Activated CD4-positive, alpha-beta T cell treated with anti-CD3 and anti-CD28 coated beads, Interleukin-2, amount 50 U/mL, for 4 hours (primary cell): ENCODE data around the gene PLA2G4E.

Experiments
- DNase-seq, 2 experiments: peaks; one replicate each; pipeline ENCODE4 v3.0.0-alpha.2; 2020

The PLA2G4E gene

DNA sequence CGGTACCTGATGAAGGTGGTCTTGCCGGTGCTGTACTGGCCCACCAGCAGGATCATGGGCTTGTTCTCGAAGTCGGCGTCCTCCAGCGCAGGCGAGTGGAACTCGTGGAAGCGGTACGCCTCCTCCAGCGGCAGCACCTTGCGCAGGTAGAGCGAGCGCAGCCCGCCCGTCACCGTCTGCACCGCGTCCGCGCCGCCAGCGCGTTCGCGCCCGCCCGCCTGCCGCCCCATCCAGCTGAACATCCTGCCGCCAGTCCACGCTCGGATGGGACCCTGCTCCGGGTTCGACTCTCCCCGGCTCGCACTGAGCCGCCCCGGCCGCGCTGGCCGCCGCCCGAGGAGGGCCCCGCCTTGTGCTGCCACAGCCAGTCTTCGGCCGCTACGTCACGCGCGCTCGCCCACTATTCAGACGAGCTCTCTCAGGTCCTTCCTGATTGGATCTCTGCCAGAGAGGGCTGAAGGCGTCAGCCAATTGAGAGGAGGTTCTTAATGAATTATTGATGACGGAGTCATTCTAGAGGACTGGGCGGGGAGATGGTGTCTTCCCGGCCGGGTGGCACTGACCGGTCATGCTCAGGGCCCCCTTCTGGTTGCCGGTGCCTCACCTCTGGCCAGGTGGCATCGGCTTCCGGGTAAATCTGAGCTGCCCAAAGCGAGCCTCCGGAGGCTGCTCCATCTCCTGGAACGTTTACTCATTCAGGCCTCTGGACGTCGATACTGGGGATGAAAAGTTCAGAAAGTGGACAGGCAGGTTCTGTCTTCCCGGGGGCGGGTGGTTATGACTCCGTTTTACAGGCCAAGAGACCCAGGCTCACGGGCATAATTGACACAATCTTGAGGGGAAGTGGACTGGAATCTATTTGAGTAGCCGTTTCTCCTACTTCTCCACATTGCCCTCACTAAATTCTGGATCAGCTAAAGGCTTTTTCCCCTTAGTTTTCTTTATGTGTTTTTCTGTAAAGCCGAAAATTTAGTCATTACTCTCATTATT, 48.3 kb downstream of the PLA2G4E start, which contains the start of gene EHD4:
TSS of gene EHD4 (minus strand) at position 305 of the 990 bp plus-strand sequence. CDS start at position 242, 63 bp downstream.
- peak; percentile 91 to 92 for DNase-seq

DNA sequence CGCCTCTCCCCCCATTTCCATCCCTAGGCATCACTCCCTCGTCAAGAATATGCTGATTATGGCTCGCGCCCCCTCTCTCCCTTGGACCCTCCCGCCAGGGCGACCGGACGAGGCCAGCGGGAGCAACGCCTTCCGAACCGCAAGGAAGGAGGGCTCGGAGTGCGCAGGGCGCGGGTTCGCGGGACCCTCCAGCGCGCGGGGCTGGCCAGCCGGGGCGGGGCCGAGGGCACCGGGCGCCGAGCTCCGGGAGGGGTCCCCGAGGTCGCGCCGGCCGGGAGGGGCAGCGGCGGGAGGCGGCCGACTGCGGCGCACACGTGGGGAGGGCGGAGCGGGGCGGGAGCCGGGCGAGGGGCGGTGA, 49.0 kb downstream of the PLA2G4E start:
- no peak for DNase-seq

DNA sequence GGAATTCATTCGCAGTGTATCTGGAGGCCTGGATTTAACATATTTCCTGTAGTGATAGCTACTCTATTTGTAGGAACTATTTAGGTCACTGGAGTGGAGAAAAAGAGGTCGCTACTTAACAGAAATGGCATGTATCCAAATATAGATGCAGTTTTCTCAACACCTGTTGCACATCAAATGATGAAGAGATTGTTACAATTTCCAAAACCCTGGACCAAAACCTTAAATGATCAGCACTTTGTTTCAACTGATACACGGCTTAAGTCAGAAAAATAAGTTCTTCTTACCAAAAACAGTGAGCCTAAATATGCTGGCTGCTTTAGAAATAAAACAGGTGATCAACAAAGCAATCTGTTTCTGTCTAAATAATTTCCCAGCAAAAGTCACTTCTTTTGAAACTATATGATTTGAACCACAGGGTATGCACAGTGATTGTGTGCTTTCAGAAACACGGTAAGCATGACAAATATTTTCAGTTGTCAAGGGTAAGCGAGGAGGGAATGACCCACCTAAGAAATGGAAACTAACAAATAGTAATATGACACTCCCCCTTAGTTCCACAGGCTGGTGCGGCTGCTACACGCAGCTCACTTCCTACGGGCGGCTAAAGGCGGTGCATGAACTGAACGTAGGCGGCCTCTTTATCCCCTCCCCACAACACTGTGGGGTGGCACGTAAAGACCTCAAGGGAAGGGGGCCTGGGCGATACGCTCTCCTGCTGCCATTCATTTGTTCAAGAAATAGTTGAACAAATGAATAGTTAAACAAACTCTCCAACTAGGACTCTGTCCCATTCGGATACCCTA, 49.5 kb downstream of the PLA2G4E start:
- DNase-seq: peak; percentile 72 to 74

DNA sequence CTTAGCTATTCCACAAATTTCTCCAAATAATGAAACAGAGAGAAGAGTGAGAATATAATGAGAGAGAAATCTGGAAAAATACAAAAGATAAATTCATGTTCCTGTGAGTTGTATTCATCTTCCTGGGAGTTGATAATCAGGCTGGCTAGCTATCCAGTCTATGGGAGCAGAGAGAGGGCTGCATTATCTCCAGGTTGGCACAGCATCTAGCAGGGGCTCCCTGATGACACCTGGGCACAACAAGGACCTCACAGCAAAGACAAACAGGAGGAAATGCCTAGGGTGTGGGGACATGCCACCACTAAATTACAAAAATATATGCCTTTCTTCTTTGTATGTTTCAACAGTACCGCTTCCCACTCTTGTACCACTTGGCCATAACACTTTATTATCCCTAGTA, 50.4 kb downstream of the PLA2G4E start:
- no peak for DNase-seq

DNA sequence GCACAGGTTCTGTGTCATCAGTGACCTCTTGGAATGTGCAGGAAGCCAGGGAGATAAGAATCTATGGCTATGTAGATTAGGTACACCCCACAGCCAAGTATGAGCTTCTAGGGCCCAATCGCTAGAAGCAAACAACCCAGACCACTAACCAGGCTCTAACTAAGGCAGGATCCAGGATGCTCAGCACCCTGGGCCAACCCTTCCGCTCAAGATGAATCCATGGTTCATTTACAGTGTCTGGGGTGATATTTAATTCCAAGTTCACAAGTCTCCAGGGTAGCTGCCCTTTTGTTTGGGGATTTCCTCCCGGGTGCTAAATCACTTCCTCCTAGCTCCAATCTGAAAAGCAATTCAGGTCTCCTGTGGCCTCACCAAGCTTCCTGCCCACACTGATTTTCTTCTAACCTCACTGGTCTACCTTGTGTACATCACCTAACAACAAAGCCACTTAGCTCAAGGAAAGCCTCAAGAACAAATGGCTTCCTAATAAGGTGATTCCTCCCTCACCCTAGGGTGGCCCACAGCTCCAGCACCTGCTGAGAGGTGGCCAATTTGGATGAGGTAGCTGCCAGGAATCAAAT, 50.9 kb downstream of the PLA2G4E start:
- peak in 1 of 2 experiments; percentile 7 for DNase-seq

DNA sequence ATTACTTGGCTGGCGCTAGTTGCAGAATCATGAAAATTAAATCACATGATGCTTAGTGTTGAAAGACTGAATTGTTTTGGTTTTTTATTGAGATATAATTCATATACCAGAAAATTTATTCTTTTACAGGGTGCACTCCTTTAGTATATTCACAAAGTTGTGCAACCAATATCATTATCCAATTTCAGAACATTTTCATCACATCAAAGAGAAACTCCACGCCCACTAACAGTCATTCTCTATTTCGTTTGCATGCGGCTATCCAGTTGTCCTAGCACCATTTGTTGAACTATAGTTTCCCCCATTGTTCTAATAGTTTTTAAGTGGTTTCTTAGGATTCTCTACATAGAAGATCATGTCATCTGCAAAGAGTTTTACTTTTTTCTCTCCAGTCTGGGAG, 52.1 kb downstream of the PLA2G4E start:
- no peak for DNase-seq

DNA sequence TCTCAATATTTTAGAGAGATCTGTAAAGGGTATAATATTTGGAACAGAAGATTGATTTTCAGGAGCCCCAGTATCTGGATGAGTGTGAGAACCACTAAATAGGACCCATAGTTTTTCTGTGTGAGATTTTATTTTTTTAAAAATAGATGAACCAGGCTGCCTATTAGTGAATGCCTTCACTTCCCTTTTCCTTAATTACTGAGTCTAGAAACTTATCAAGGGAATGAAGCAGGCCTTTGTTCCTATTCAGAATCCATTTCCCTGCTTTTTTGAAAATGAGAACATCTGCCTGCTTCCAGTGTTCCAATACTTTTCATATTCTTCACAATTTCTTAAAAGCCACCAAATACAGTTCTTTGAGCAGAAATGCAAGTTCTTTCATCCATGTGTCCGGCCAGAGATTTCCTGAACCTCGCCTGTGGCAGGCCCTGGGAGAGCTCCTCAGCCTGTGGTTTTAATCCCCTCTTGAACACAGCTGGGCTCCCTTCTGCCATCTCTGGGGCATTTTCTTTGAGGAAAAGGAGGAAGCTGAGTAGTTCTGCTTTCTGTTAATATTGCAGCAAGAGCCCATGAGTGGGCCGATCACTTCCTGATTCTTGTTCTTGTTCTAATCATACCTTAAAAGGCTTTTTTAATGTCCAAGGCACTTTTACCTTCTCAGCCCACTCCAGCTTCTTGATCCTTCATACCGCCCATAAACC, 53.2 kb downstream of the PLA2G4E start:
- DNase-seq: no peak

DNA sequence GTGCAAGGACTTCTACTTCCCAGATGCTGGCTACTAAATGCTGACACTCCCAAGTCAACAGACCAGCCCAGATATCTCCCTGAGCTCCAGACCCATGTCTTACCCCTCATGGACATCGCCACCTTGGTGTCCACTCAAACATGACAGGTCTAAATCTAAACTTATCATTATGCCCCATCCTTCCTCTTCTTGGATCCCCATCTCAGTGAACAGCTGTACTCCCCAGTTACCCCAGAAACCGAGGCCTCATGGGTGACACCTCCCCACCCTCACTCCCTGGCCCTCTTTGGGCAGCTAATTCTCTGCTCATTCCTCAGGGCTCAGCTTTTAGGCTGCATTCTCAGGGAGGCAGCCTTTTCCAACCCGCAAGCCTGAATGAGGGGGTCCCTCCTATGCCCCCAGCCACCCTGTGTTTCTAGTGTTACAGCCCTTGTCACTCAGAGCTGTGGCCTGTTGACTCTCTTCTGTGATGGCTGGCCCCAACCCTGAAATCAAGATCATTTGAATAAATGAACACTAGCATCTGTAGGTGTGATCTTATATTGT, 53.8 kb downstream of the PLA2G4E start:
- no peak for DNase-seq

DNA sequence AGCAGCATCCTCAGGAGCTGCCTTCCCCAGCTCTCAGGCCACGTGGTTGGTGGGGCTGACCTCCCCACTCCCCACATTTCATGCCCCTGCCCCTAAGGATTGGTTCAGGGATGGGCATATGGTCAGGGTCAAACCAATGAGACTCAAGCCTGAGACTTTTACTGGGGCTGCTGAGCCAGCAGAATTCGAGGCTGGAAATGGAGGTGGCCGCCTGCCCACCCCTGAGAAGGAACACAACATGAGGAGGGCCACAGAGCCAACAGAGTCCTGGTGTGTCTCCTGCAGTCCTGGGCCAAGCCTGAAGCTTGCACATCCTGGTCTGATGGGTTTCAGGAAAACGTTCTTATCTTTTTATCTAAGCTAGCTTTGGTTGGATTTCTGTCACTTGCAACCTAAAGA, 54.4 kb downstream of the PLA2G4E start:
- no peak for DNase-seq

DNA sequence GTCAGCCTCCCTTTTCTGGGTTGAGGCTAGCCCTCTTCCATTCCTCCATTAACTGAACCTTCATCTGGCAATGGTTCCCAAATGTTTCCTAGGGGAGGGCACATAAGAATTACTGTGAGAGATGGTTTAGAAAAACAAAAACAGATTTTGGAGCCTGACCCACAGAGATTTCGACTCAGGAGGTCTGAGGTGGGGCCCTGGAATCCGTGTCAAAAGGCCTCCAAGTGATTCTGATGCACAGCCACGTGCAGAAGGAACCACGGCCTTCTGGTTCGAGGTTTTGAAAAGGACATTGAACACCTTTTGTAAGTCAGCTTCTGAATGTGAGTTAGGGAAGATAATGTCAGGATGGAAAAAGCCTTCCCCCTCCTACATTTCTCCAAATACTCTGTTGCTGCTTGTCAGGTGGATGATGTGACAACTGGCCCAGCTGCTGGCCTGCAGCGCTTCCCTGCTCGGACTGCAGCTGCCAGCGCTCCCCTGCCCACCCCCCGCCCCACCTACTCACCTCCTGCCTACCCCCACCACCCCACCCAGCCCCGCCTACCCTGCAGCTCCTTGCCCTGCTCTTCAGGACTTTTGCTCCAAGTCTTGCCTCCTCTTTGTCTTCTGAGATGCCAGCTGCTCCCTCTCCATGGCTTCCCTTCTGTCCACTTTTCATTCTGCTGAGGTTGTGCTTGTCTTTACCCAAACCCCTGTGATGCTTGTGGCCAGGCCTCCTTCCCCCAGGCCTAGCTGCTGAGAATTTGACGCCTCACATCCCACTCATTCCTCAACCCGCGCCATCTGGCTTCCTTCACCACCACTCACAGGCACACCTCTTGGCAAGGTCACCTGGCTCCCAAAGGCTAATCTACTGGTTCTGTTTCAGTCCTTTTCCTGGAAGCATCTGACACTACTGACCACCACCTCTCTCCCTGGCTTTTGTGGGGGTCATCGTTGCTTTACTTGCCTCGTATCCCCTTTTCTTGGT, 55.1 kb downstream of the PLA2G4E start:
- DNase-seq: no peak

DNA sequence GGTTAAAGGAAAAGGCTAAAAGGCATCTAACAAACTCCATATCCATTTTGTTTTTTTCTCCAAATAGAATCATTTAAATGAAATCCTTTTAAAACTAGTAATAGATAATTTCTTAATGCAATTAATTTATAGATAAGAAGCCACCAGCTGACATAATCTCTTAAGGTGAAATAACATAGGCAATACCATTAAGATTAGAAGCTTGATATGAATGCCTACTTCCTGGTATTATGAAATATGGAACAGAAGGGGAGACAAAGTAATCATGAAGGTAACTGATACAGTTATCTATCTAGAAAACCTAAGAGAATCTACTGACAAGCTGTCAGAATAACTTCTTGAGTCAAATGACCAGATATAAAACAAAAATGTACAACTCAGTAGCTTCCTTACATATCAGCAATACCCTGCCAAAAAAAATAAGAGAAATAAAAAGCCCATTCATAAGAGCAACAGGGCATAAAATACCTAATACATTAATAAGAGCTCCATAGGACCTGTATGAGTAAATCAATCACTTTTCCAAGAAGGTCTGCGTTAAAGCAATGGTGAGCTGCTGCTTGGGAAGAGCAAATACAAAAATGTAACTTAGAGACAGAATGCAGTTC, 59.1 kb downstream of the PLA2G4E start:
- DNase-seq: no peak

DNA sequence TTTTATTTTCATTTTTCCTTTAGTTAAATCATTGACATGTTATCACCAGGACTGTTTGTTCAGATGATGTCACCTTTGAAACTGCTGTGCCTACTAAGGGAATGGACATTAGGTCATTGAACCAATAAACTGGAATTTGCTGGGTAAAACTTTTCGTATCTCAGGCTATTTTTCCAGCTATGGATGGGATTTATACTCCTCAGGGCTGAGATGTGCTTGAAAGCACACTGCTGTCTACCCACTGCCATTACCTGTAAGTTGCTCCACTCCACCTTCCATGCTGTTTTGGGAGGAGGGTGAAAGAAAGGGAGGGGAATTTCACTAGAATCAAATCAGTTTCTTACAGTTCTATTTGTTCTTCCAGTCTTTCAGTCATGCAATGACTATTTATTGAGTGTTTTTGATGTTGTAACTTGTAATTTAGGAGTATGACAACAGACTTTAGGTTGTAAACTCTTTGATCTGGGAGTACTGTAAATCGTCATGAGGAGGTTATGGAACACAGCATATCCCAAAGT, 59.8 kb downstream of the PLA2G4E start:
- DNase-seq: no peak

DNA sequence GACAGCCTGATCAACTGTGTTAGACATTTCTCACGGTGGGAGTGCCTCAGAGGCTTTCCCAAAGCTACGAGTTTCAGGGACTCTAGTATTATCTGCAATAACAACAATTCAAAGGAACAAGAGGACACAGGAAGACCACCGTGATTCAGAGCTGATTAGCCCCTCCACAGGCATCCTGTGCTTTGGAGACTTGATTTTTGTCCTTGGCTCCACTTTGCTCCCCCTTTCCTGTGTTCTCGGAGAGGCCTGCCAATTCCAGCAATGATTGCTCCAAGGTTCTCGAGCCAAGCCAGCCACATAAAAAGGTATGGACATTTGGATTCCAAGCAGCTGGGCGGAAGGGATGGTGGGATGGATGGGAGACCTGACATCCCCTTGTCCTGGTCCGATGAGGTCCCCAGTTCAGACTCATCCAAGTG, 62.8 kb downstream of the PLA2G4E start:
- no peak for DNase-seq

DNA sequence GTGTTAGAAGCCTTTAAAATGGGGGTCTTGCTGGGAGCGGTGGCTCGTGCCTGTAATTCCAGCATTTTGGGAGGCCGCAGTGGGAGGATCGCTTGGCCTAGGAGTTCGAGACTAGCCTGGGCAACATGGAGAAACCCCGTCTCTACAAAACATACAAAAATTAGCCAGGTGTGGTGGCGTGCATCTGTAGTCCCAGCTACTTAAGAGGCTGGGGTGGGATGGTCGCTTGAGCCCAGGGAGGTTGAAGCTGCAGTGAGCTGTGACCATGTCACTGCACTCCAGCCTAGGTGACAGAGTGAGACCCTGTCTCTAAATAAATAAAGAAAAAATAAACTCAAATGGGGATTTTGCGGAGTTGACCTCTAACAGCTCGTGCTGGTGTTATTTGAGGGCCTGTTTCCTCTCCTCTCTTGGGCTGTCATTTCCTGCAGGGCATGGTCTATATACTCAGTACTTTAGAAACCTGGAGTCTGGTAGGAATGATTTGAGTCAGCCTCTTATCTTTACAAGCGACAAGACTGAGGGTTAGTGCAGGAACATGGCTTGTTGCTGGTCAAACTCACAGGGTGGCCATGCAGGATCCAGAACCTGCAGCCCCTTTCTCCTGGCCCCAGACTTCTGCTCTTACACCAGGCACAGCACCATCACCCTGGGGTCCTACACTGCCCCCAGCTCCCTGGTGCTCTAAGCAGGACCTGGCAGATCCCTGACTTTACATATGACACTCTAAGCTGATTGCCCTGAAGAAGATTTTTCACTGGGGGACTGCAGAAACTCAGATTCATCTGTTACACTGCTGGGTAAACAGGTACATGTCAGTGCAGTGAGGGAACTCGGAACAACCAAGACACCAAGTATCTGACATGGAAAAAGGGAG, 63.6 kb downstream of the PLA2G4E start:
- DNase-seq: no peak

DNA sequence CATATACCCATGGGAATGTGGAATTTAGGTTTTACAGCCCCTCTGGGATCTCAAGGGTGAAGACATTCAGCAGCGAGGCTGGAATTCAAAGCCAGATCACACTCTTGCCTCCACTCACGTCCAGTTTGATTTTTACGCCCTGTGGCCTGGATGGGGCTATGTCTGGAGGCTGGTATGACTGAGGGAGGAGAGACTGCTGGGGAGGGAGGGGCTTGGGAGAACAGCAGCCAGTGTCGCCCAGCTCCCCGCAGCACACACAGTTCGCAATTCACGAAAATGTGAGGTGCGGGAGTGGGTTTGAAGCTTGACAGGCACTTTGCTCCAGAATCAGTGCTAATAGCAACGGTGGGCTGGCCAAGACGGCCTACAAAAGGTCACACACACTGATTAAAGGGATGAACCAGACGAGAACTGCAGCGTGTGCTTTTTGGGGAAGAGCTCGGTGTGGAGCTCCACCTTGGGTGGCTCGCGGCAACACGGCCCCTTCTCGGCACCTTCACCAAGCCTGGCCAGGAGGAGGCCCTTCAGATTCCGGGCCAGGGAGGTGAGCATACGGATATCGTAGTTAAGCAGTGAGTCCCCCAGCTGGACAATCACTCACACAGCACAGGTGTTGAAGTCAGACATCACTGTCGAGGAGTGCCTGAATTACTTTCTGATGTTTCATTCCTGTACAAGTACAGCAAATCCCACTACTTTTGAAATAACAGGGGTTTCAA, 64.9 kb downstream of the PLA2G4E start:
- DNase-seq: no peak

DNA sequence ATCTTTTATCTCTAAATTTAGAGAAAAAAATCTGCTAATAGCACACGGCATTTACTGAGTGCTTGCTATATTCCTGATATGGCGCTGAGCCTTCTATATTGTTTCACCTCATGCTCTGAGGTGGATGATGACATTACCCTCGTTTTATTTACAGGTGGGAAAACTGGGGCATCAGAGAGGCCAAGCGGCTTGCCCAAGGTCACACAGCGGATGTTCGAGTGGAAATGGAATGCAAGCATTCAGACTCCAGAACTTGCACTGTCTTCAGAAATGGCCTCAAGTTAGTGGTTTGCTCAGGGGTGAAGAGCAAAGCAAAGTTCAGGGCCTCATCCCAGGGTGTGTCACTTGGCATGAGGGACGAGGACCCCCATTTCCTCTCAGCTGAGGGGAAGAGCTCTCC, 65.7 kb downstream of the PLA2G4E start:
- DNase-seq: no peak

DNA sequence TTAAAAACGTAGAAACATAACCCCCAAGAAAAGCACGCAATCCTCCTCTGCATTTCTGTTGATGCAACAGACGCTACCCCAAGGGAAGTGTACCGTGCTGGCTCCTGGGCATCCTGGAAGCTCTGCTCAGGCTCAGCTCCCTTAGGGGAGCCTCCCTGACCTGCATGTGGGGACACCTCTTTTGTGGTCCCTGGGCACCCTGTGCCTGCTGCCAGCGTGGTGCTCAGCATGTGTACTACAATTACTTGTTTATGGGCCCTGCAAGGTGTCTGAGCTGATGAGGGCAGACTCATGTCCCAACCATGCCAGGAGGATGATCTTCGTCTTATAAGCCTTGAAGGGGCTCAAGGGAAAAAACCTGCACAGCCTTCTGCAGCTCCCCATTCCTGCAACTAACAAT, 66.8 kb downstream of the PLA2G4E start:
- no peak for DNase-seq

DNA sequence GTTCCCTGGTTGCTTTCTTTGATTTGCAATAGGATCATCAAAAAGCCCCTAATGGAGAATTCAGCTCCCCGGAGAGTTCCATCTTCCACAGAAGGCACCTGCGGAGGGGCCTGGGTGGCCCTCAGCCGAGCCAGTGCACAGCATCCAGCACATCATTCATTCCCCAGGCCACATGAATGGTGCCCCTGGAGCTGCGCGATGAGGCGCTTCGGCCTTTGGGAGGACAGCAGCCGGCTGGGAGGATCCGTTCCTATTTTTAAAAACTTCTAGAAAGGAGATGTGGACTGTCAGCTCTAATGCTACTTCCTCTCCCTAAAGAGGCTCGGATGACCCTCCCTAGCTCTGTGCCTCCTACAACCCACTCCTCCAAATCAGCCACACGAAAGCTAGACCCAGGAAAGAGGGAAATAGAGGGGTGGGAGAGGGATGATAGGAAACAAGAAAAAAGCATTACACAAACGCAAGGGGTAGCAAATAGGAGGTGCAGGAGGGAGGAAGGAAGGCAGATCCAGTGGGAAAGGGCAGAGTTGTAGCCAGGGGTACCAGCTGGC, 68.8 kb downstream of the PLA2G4E start:
- DNase-seq: no peak
